HepG2 (cell line): Measurements from ENCODE around the gene TTC28. TPM values are rescaled to one million over a fixed set of nuclear protein-coding genes. Genes with fewer than 3 reads are reported as not detected.

Experiments
- ATAC-seq: fragments of 200-7000 bp; cut with Tn5 transposase; 3 replicates; pipeline ENCODE4 v1.9.1; 2020; ENCODE audit warnings: mild to moderate bottlenecking, moderate library complexity
- BruUV-seq: library from RNA; stranded (reverse); fragments of 400-500 nt; replicated peaks from 2 replicates; lab custom pipeline; 2021; lab: Mats Ljungman, UMichigan
- CTCF ChIA-PET: fragments of 300-600 bp; formaldehyde crosslinking; extraction: SDS; loops from one replicate; lab custom pipeline; 2021; ENCODE audit warnings: low total read pairs, inconsistent platforms, low intra/inter-chr PET ratio; lab: Yijun Ruan, JAX
- POLR2A ChIA-PET: fragments of 350-600 bp; sonication (Branson Sonifier 250); formaldehyde crosslinking; loops from one replicate; lab custom pipeline; 2020; ENCODE audit warnings: antibody characterized with exemption, inconsistent platforms; lab: Yijun Ruan, JAX
- DNase-seq: peaks from one replicate; pipeline ENCODE4 v3.0.0-alpha.2; 2015; ENCODE audit warnings: low spot score
- FAIRE-seq: peaks from 3 replicates; lab custom pipeline; 2011; peaks lifted over from hg19 to GRCh38; lab: Jason Lieb, UNC
- H2AFZ ChIP-seq: one replicate; pipeline ENCODE4 v1.6.1; 2011; ENCODE audit warnings: low read length, inconsistent platforms
- H3K27ac ChIP-seq: fragments of 300-600 bp; 3 replicates; pipeline ENCODE4 v1.8.0; 2011; ENCODE audit warnings: mixed run types, mild to moderate bottlenecking, mixed read lengths, low read length, inconsistent platforms; ENCODE audit not compliant: insufficient read depth; ENCODE audit errors: extremely low read length
- H3K27me3 ChIP-seq, 2 experiments: fragments of 200-600 bp in 1 of 2; 2 replicates in 1 of 2; 3 replicates in 1 of 2; pipeline versions ENCODE4 v1.6.0 to v1.8.0; 2011; ENCODE audit warnings: low read length in 2 of 2, mild to moderate bottlenecking in 2 of 2, moderate library complexity in 2 of 2, inconsistent platforms in 1 of 2; ENCODE audit not compliant: insufficient read depth in 2 of 2, control insufficient read depth in 1 of 2
- H3K36me3 ChIP-seq, 2 experiments: fragments of 200-600 bp in 1 of 2; replicated peaks in 1 of 2; 2 replicates in 1 of 2; 3 replicates in 1 of 2; pipeline versions ENCODE4 v1.5.1 to v1.8.0; 2011; ENCODE audit warnings: low read length in 2 of 2, inconsistent platforms in 1 of 2; ENCODE audit not compliant: insufficient read depth in 2 of 2, control insufficient read depth in 1 of 2
- H3K4me1 ChIP-seq: 2 replicates; pipeline ENCODE4 v1.5.1; 2012; ENCODE audit warnings: low read length, inconsistent platforms; ENCODE audit not compliant: insufficient read depth
- H3K4me2 ChIP-seq: 2 replicates; pipeline ENCODE4 v1.6.0; 2011; ENCODE audit warnings: low read depth, low read length, inconsistent platforms
- H3K4me3 ChIP-seq, 3 experiments: fragments of 200-600 bp in 1 of 3; sonication (generic), shearing (Covaris generic) in 1 of 3; replicated peaks in 1 of 3; 2 replicates each; pipeline ENCODE4 v1.5.1; 2011 to 2016; ENCODE audit warnings: low read length in 3 of 3, inconsistent platforms in 2 of 3, low read depth in 2 of 3, mild to moderate bottlenecking in 2 of 3, control low read depth in 1 of 3, mixed read lengths in 1 of 3; ENCODE audit not compliant: insufficient read depth in 1 of 3
- H3K79me2 ChIP-seq: one replicate; pipeline ENCODE4 v1.6.1; 2011; ENCODE audit warnings: low read length, inconsistent platforms; ENCODE audit not compliant: insufficient read depth
- H3K9ac ChIP-seq: 2 replicates; pipeline ENCODE4 v1.6.0; 2011; ENCODE audit warnings: mild to moderate bottlenecking, low read depth, low read length, inconsistent platforms; ENCODE audit not compliant: insufficient read depth
- H3K9me3 ChIP-seq: 2 replicates; pipeline ENCODE4 v1.5.1; 2012; ENCODE audit warnings: mild to moderate bottlenecking, low read length
- H4K20me1 ChIP-seq: 2 replicates; pipeline ENCODE4 v1.6.0; 2011; ENCODE audit warnings: inconsistent platforms, mild to moderate bottlenecking, low read length, moderate library complexity; ENCODE audit not compliant: insufficient read depth
- BCLAF1 ChIP-seq: fragments of 450-650 bp; IDR thresholded peaks from 2 replicates; pipeline ENCODE4 v1.6.1; 2017; ENCODE audit warnings: mild to moderate bottlenecking
- TP53 ChIP-seq: sonication (generic); formaldehyde crosslinking; conservative IDR thresholded peaks from 2 replicates; pipeline ENCODE4 v1.4.0; 2020; ENCODE audit warnings: missing genetic modification reagents
- ZFAT ChIP-seq: sonication (generic); formaldehyde crosslinking; conservative IDR thresholded peaks from 2 replicates; pipeline ENCODE4 v1.8.1; 2023; ENCODE audit warnings: missing genetic modification reagents, inconsistent platforms
- ZFP90 ChIP-seq: sonication (generic); formaldehyde crosslinking; IDR thresholded peaks from 2 replicates; pipeline ENCODE4 v1.8.0; 2022; ENCODE audit warnings: missing genetic modification reagents, mild to moderate bottlenecking, inconsistent platforms, borderline replicate concordance
- ZNF121 ChIP-seq: sonication (generic); formaldehyde crosslinking; IDR thresholded peaks from 2 replicates; pipeline ENCODE4 v1.5.0; 2020; ENCODE audit warnings: mild to moderate bottlenecking, missing genetic modification reagents
- ZNF3 ChIP-seq: IDR thresholded peaks from 2 replicates; pipeline ENCODE4 v1.7.0; 2017; ENCODE audit warnings: inconsistent platforms
- ZNF766 ChIP-seq: sonication (generic); formaldehyde crosslinking; IDR thresholded peaks from 2 replicates; pipeline ENCODE4 v1.5.0; 2020; ENCODE audit warnings: missing genetic modification reagents, borderline replicate concordance
- WGBS: methylation state at CpG from one replicate; pipeline ENCODE4 v1.1.6; 2017; ENCODE audit warnings: low lambda C conversion rate; 5-methylcytosine and 5-hydroxymethylcytosine counted together
- in situ Hi-C: cut with HindIII; loops from 2 replicates; pipeline ENCODE4 v1.10.0; 2017; ENCODE audit warnings: low pct_unique_long_range_greater_than_20kb; ENCODE audit not compliant: extremely low pct_ligation_motif_present
- intact Hi-C: fragments of 100-400 bp; cut with micrococcal nuclease; formaldehyde crosslinking; loops from one replicate; pipeline ENCODE4 v1.10.0; 2022; ENCODE audit not compliant: unreplicated experiment
- polyA plus RNA-seq, 8 experiments: library from polyadenylated mRNA; depleted of rRNA in 3 of 8; stranded (reverse) in 7 of 8; unstranded in 1 of 8; fragments of >200 nt; fragmentation: Illumina TruSeq in 4 of 8; extraction: Trizol in 4 of 8; gene quantifications; 2 replicates each; pipeline versions ENCODE4 v1.2.1 to v1.2.3, GENCODE V29; 2011 to 2016; ENCODE audit warnings: low read depth in 4 of 8, missing spikeins in 1 of 8, mixed read lengths in 1 of 8; ENCODE audit not compliant: insufficient read depth in 1 of 8
- total RNA-seq, 5 experiments: library from RNA; depleted of rRNA; stranded (reverse); fragments of >200 nt; fragmentation: Illumina TruSeq; extraction: Trizol; gene quantifications; 2 replicates each; pipeline ENCODE4 v1.2.3, GENCODE V29; 2016; ENCODE audit warnings: low read depth in 1 of 5

Gene TTC28
- total and polyA plus RNA-seq, 2 of the 13 experiments (the other 11 are each of a cell fraction or from before 2014, with no cell fraction given) = 4.2 to 13.1 TPM

DNA sequence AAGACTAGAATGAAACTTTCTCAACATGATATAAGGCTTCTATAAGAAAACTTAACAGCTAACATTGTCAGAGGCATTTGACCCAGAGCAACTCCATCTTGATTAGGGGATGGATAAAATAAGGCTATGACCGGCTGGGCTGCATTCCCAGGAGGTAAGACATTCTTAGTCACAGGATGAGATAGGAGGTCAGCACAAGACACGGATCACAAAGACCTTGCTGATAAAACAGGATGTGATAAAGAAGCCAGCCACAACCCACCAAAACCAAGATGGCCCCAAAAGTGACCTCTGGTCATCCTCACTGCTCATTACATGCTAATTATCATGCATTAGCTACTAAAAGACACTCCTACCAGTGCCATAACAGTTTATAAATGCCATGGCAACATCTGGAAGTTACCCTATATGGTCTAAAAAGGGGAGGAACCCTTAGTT is 135.2 kb downstream of the TTC28 start (continued):
- TF ChIP-seq ZNF766 = no peak
- TF ChIP-seq BCLAF1 = no peak
- TF ChIP-seq ZFAT (CRISPR knock-in tag) = no peak
- TF ChIP-seq TP53 (CRISPR knock-in tag) = no peak
- TF ChIP-seq ZFP90 (CRISPR knock-in tag) = no peak

DNA sequence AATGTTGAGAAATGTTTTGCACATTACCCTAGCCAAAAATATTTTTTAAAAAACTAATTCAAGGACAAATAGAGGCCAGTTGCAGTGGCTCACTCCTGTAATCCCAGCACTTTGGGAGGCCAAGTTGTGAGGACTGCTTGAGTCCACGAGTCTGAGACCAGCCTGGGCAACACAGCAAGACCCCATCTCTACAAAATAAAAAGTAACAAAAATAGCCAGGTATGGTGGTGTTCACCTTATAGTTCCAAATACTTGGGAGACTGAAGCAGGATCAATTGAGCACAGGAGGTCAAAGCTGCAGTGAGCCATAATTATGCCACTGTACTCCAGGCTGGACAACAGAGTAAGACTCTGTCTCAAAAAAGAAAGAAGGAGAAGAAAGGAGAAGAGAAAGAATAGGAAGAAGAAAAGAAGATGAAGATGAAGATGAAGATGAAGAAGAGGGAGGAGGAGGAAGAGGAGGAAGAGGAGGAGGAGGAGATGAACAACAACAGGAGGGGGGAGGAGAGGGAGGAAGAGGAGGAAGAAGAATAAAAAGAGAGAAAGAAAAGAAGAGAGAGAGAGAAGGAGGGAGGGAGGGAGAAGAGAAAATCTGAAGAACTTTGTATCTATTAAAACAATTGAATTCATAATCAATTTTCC is 136.5 kb downstream of the TTC28 start:
- FAIRE-seq = no peak
- BruUV-seq = no TSS peak

More for the DNA sequence above, 136.5 kb downstream of the TTC28 start:
- intact Hi-C loops = no loop called here
- TF ChIP-seq ZNF121 (CRISPR knock-in tag) = peak; percentile 63
- no peak for TF ChIP-seq ZNF3 (CRISPR knock-in tag)
- Histone ChIP-seq H3K9me3 (no peaks in the 10 kb centered on the region), H3K79me2 (peaks cover 2% of the 10 kb centered on the region), H3K4me3 (no peak overlapping the region), H3K36me3 (no peaks in the 10 kb centered on the region), H3K4me1 (no peaks in the 10 kb centered on the region), H2AFZ (no peak overlapping the region), H4K20me1 (no peaks in the 10 kb centered on the region), H3K4me2 (no peak overlapping the region), H3K27ac (no peak overlapping the region), H3K27me3 (no peaks in the 10 kb centered on the region), H3K9ac (no peak overlapping the region)
- in situ Hi-C loops = no loop called here
- ATAC-seq (no peak), DNase-seq (no peak)
- CTCF ChIA-PET = no interaction called here
- POLR2A ChIA-PET = no interaction called here
- WGBS = 100% methylated on average over 1 of the region's 1 CpG
